GM19035 (cell line): ENCODE results near the gene EGR2.

ENCODE experiments used
- ATAC-seq: cut with Tn5 transposase; IDR thresholded peaks from one replicate; pipeline ENCODE4 v1.9.1; 2021; ENCODE audit not compliant: unreplicated experiment

The EGR2 gene

DNA sequence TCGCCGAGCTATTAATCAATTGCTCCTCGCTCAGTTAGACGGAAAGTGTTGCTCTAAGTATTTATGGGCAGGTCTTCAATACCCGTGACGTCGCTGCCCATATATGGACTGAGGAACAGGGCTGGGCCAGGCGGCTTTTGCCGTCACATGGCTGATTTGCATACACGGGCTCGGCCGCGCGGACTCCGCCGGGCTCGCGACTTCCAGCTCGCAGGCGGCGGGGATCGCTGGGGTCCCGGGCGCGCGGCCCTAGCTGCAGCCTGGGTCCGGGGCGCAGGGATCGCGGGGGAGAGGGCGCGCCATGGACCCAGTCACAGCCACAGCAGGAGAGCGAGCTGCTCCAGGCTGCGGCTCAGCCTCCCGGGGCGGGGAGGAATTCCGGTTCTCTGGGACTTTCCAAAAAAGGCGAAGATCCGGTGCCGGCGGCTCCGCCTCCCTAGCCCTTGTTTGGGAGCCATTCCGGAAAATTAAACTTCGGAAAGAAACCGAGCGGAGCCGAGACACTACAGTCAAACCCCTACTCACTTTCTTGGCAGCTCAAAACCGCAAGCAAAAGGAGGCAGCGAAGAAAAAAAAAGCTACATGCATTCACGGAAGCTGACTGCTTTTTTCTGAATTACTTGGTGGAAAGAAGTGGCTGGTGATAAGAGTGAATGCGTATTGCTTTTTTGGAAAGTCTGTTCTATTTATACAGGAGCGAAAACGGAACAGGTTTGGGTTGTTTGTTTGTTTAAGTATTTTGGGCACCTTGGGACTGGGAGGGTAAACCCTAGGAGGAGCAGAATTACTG is at the start of gene EGR2:
TSS of gene EGR2 (minus strand) at position 36 of the 790 bp plus-strand sequence. CDS start 337 bp downstream, outside the sequence.
- peak; percentile 76 for ATAC-seq

DNA sequence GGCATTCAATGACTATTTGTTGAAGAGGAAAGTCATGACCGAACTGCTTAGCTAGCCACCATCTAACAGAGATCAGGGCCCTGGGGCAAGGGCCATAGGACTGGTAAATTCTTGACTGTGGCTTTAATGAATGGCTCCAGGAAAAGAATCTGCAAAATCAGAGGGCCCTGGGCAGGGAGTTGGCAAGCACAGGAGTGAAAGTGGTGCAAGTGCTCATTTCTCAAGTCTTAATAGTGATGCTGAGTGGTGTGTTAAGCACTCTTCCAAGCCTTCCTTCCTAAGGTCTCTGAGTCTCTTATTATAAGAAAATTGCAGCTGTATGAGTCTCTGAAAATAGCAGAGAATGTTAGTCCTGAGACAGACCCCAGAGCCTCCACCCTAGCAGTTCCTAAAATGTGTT is 46.3 kb upstream of the EGR2 start:
- ATAC-seq: no peak

- no peak for ATAC-seq
These were observed 45.3 kb upstream of the EGR2 start for GRCh38 chr10:62861507-62861906.

DNA sequence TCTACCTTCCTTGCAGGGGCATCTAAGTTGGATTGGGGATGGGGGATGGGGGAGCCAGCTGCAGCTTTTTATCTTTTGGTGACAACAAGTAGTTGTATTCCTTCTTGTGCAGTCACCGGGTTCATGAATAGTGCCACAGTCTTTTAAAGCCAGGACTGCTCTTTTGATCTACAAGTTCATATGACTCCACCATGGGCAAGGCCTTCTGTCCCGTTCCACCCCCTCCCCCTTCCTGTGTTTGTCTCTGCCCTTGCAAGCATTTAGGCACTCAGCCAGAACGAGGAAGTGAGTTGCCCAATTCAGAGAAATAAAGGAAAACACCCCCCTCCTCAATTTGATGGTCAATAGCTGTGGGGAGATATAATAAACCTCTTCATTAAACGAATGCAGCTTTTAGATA is 44.8 kb upstream of the EGR2 start:
- no peak for ATAC-seq

GRCh38 chr10:62858364-62858763 is 42.2 kb upstream of the EGR2 start:
- ATAC-seq: no peak

DNA sequence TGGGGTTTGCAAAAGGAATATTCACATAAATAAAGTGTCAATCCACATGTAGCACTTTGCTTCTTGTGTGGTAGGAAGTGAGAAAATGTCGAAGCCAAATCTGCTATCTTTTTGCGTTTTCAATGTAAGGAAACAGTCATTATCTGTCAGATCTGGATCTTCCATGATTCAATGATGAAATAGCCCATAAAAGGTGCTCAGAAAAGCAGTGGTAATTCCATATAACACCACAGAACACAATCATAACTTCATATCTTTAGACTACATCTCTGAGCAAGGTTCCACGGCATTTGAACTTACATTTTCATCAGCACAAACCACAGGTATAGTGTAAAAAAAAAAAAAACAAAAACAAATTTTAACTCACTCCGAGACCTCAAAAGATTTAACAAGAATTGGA is 39.9 kb upstream of the EGR2 start:
- ATAC-seq: no peak

GRCh38 chr10:62853710-62854109 is 37.5 kb upstream of the EGR2 start:
- ATAC-seq: no peak

DNA sequence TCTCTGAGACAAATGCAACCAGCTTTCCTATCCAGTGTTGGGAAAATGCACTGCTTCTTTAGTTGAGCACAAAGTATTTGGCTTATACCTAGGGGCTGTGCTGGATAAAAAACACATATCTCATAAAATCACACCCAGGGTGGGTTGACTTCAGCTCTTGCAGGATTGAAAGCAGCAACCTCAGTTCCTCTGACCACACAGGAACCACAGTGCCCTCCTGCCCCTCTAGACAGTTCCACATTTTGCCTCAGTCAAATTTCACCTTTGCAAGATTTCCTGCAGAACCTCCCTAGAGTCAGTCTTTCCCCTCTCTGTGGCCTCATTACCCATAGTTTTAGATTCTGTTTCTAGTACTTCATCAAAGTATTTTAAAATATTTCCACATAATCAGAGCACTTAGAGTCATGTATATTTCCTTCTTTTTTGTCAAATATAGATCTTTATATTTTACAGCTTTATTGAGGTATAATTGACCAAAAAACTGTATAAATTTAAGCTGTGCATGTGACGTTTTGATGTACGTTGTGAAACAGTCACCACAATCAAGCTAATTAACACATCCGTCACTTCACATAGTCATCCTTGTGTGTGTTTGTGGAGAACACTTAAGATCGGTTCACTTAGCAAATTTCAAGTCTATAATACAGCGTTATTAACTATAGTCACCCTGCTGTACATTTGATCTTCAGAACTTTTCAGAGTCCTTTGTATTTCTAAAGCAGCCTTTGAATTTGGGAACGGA is 37.0 kb upstream of the EGR2 start:
- peak; percentile 54 for ATAC-seq

GRCh38 chr10:62851442-62851841 is 35.3 kb upstream of the EGR2 start:
- no peak for ATAC-seq

DNA sequence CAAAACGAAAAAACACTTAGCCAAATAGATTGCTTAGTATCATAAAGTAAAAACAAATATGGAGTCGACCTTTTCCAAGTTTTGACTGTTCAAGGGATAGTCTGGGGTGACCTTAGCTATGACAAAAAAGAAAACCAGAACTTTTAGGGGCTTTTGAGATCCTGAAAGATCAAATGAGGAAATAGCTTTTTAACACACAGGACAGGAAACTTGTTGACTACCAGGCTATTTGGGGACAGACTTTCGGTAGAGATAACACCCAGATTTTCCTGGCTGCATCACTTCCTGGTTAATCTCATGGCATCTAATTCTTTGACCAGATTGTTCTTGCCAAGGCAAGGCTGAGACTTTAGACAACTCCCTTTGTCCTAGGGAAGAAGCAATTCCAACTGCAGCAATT is 34.5 kb upstream of the EGR2 start:
- ATAC-seq: no peak

DNA sequence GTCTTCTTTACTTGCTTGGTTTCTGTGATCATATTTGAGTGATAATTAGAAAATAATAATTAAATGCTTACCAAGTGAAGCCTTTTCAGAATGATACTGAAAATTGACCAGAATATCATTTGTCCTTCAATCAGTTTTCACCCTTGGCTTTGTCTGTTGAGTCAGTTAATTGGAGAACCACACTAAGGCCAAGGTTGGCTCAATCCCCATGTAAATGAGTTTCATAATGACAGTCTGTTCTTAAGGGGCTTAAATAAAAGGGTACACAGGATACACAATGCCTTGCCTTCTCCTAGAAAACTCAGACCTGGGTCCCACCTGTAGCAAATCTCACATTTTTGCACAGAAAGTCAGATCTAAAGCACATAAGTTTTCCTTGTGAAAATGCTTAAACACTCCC is 31.3 kb upstream of the EGR2 start:
- ATAC-seq: no peak

DNA sequence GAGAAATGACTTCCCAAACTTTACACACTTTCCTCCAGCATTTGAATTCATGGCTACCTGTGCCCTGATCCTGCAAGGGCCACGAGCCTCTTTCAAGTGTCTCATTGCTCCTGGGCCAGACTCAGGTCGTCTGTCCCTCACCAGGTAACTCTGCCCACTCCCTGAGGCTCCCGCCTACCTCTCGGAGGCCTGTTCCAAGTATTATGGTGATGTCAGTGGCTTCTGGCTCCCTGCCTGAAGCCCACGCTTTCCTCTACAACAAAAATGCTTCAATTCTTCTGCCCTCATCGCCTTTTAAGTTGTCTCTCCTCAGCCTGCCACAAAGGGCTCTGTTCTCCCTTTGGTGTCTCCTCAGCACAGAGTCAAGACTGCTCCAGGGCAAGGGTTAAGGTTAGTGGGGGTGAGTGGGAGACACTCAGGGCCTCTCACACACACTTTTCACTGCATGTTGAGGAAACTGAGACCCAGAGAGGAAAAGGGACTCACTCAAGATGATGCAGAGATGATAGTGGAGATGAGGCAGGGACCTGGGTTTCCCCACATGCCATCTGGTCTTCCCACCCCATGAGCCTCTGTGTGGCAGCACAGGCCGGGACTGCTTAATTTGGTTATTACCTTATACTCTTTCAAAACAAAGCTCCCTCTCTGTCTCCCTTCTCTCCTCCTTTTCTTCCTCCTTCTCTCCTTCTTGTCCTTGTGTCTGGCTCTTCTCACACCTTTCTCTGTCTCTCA is 28.3 kb upstream of the EGR2 start:
- no peak for ATAC-seq

DNA sequence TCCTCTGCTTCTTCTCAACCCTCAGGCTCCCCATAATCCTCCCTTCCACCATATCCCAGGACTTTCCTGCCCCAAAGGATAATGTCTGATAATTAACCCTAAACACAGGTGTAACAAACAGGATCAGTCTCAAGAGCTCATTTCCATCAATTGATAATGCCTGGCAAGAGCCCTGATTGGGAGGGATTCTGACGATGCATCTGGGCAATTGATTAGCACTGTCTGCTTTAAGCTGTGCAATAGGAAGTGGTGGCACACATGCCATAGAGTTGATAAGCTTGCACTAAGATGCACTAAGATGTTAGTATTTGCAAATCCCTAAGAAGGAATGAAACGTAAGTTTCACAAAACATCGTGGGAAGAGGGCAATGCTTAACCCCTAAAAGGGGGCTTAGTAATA is 27.4 kb upstream of the EGR2 start:
- ATAC-seq: no peak

DNA sequence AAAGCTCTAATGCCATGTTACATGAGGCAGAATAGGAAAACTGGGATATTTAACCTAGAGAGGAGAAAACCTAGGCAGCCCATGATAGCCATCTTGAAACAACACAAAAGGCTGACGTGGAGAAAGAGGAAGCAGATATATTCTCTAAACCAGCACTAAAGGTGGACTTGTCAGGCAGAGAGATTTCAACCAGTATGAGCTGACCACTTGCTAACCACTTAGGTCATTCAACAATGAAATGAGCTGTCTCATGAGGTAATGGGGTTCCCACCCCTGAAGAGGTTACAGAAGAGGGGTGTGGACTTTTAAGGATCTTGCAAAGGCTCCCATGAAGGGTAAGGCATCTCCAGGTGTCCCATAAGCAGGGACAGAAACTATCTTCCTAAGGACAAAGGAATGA is 26.8 kb upstream of the EGR2 start:
- ATAC-seq: peak; percentile 58

DNA sequence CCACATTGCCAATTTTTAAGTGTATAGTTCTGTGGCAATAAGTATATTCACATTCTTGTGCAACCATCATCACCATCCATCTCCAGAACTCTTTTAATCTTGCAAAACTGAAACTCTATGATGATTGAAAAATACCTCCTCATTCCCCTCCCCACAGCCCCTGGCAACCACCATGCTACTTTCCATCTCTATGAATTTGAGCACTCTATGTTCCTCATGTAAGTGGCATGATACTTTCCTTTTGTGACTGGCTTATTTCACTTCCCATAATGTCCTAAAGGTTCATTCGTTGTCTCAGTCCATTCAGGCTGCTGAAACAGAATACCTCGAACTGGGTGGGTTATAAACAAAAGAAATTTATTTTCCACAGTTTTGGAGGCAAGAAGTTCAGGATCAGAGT is 23.4 kb upstream of the EGR2 start:
- no peak for ATAC-seq

DNA sequence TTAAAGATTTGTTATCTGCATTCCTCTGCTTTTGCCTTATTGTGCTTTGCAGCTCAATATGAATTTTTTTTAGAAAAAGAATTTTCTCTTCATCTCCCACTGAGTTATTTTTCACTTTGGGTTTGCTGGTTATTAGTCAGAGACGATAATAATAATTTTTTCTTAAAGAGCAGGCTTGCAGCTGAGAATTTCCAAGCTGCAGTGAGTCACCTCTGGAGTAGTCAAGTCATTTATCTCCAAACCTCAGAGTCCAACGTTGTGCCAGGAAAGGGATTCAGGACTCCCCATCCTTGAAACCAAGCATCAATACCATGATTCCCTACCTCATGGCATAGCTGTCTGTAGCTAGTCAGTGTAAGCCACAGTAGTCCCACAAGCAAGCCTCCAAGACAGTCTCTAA is 15.2 kb upstream of the EGR2 start:
- ATAC-seq: no peak

DNA sequence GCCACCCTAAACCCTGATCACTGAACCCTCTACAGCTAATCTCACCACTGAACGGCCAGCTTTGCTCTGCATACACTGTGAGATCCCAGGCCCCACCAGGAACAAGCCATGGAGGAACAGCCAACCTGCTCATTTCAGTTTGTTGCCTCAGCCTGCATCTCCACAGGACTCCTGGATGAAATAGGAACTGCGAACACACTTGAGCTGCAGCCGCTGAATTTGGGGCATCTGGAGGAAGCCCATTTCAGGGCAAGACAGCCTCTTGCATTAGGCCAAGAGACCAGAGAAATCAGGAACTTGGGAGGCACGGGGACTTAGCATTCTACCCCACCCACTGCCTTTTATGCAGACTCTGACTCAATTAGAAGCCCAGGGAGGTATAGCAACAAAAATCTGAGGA is 14.5 kb upstream of the EGR2 start:
- no peak for ATAC-seq

GRCh38 chr10:62829622-62830021 is 13.5 kb upstream of the EGR2 start:
- ATAC-seq: no peak

DNA sequence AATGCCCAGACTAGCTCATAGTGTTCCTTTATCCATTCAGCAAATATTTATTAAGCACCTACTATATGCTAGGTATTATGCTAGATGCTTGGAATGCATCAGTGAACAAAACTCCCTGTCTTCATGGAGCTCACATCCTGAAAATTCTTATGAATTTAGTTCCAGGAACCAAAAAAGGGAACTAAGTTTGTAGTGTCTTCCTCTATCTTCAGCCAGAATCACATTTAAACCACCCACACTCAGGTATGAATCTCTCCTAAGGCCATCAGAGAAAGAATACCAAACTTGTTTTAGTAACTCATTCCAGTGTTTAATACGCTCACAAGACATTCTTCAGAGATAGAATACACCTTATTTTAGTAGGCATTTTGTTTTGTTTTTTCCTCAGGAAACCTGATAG is 10.1 kb upstream of the EGR2 start:
- no peak for ATAC-seq

DNA sequence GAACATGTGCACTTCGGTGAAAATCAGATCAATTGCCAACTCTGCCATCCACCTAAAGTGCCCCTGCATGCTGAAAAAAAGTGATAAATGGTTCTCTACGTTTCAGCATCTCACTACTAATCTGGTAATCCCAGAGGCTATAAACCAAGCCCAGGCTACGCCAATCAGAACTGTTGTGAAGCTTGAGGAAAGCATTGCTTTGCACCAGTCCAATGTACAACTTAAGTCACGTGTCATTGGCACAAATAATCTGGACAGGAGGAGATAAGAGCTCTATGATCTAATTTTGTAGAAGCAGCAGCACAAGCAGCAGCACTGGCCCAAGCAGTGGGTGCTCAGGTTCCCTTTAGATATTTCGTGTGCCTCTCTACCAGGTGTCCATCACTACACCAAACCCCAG is 4.4 kb upstream of the EGR2 start:
- no peak for ATAC-seq

DNA sequence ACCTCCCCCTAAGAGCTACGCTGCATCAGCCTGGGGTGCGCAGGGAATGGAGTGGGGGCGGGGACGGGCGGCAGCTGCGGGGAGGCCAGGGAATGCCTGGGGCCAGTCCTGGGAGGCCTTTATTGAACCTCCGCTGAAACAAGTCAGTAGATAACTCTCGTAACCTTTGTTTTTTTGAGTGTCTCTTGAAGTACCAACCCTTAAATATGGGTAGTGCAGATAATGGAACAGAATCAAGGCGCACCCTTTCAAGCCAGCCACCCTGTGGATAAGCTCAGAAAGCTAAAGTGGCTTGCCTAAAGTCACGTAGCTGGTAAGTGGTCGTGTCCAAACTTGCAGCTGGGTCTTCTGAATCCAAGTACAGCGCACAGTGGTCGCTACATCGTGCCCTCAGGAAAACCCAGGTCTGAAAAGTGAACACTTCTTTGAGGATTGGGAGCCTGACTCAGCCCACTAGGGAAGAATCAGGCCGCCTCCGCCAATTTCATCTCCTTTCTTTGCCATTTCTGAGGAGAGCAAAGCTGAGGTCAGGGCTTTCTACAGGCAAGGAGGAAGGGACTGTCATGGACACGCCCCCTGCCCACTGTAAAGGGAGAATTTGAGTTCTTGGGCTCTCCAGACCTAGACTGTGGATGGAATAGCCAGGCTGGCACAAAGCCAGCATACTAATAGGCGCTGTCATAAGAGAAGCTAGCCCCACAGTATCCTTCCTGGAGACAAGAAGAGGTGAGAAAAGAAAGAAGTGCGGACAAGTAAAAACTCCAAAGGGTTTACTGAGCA is 3.2 kb upstream of the EGR2 start:
- no peak for ATAC-seq
